ENCODE data around the gene L3MBTL4.

- TF ChIP-seq CTCF (IDR thresholded peaks at IDR 0.05) (no peak), EZH2phosphoT487 (IDR thresholded peaks at IDR 0.05) (no peak), EZH2 (IDR thresholded peaks at IDR 0.05) (no peak)
Measured at GRCh38 chr18:5951515-5952091, 463.1 kb downstream of the L3MBTL4 start.

All from neural progenitor cell (in vitro differentiated cells).